HG03045 (cell line): ENCODE data around the gene PIK3C3.

Experiments used
- ATAC-seq: cut with Tn5 transposase; IDR thresholded peaks from one replicate; pipeline ENCODE4 v1.9.1; 2021; ENCODE audit warnings: mild to moderate bottlenecking, moderate library complexity; ENCODE audit not compliant: unreplicated experiment

PIK3C3 gene

DNA sequence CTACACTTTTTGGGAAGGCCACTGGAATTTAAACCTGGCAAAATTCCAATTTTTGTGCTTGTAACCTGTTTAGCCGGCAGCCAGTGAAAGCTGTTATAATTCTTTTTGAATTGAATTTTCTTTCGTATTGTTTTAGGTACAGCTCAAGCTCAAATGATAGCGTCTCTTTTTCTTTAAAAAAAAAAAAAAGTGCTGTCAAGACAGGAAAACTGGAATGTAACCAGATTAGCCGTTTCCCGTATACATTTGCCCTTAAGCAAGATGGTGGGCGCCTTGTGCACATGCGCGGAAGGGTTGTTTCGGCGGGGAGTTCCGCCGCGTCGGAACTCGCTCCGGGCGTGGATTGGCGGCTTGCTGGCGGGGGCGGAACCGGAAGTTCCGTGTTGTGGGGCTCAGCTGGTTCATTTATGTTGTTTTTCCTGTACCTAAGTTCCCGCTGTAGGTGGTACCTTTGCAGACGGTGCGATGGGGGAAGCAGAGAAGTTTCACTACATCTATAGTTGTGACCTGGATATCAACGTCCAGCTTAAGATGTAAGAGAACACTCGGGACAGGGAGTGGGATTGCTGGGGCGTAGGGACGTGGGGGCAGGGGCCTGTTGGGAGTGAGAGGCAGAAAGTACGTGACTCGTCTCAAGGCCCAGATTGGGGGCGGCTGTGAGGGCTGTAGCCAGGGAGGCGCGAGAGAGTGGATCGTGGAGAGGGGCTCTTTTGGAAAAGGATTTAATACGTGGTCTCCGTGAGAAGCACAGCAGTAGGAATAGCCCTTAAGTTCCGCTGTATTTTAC, at the start of gene PIK3C3:
PIK3C3 (plus strand) TSS at position 408 of the 787 bp plus-strand sequence; CDS start at position 466, 58 bp downstream.
- ATAC-seq, result peak; percentile 98

DNA sequence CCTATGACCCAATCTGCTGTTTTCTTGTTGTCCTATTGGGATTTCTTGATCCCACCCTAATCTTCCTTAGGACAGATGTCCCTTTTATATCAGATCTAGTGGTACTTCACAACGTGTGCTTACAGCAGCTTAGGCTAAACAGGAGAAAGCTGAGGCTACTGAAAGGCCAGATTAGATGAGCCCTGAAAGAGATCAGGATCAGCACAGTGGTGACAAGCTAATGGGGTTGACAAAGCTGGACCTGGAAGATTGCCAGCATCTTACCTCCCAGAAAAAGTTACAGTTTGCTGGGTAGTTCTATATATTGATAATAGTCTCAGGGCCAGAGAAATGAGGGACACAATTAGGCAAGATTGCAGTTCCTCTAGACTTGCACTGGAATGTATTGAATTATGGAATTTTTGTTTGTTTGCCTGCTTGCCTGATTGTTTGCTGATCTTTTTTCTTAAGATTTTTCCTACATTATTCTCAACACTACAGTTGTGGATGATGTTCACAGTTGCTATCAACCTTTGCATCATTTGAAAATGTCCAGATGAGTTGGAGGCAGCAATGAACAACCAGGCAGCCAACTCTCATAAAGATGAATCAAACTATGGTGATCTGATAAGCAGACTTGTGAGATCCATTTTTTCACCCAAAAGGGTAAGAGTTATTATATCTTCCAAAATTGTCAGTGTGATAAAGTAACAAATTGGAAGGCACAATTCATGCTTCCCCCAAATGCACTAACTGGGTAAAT, 49.1 kb upstream of the PIK3C3 start:
- no peak for ATAC-seq

DNA sequence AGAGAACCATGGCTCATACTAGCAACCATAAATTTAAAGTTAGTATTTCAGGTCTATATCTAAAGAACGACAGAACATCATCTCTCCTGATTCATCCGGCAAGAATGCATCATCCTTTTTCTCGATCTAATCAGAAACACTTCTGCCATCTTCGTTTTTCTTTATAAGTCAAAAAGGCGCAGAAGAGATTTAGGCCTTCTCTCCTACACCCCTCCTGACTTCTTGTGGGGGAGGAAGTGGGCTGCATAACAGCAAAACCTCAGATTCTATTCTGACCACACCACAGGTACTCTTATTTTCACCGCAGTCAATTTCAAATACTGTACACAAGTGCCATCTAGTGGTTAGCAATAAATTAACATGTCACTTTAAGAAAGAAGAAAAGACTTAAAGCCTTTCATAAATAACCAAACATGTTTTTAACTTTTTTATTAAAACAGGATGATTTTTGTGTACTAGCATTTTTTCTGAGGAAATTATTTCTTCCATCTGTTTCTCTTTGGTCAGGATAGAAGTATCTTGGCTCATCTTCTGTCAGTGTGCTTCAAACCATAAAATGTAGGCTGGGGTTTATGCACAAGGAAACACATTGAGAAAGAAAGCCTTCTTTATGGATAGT, 48.4 kb upstream of the PIK3C3 start:
- peak; percentile 81 for ATAC-seq

DNA sequence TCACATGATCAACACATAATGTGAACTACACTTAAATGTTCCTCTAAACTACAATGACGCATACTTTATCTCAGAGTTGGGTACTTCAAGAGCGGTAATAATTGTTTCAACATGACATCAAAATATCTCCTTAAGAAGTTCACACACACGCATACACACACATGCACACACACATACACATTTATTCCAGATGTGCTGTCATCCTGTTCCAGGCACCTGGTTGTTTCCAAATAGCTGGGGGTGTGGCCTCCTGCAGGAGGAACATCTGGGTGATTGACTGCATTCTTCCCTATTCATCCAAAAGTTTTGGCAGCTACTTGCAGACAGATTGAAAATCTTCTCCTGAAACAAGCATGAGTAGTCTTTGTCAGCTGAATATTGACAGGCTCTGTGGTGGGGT, 37.9 kb upstream of the PIK3C3 start:
- ATAC-seq, result no peak

DNA sequence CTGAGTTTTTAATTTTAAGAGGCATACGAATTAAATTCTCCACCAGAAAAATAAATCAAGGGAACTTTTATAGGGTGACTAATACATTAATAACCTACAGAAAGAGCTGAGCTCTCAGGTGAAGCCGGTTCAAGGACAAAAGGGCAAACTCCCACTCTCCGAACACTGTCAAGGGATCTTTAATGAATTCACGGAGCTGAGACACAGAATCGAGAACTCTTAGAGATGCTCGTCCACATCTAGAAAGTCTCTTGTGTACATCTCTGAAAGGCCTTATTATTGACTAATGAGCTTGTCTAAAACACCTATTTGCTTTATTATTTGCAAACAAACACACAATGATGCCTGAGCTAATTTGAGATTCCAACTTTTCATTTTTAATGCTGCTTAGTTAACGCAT, 33.3 kb upstream of the PIK3C3 start:
- ATAC-seq, result no peak

DNA sequence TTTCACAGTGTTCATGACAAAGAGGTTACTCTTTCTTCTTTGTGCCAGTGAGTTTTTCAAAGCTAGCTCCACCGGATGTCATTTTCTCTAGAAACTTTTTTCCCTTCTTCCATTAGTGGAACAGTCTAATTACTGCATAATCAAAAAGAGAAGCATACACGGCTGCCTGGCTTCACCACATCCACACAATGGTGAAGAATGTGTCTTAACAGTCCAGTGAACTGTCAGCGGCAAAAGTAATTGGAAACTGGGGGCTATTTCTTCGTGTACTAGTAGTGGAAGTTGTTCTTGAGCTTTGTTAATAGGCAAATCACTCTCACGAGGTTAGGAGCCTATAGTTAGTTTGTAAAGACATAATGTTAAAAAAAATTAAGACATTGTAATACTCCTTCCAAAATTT, 32.9 kb upstream of the PIK3C3 start:
- ATAC-seq, result no peak

DNA sequence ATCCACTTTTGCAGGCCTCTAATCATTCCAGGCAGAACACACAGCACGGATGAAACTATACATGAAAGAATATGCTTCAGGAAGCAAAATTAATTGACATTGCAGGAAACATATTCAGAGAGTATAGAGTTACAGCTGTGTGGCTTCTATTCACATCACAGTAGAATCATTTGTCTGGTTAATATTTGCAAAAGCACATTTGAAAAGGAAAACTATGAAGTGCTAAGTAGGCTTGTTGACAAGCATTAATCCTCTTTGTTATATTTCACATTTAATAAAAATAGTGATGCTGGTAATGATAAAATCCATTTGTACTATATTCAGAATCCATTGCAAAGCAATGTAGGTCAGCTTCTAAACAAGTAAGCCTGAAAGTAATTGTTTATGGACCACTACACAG, 32.2 kb upstream of the PIK3C3 start:
- no peak for ATAC-seq

DNA sequence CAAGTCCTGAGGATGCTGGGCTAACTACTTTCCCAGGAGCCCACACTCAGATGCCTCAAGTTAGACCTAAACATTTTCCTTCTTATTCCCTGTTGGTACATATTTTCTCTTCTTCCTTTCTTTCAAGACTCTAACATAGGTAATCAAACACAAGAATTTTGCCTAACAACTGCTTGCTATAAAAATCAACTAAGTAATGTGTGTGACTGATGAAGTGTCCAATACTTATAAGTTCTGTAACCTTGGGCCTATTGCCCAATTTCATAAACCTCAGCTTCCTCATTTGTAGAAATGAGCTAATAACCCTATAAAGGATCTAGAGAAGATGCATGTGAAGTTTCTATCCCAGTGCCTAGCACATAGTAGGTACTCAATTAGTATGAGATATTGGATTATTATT, 31.6 kb upstream of the PIK3C3 start:
- no peak for ATAC-seq

DNA sequence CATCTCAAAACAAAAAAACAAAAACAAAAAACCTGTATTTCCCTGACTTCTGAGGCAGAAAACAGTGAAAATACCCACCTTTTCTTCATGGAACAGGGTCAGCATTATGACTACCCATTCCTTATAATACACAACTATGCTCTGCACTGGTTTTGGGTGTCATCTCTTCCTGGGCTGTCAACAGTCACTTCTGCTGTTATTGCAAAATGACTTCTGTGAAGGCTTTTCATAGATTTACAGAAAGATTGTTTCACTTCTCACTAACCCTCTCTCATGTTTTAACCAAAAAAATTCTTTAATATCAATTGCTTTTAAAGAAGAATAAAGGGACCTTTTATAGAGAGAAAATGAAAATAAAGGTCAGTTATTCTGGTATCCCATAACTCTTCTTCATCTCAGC, 26.5 kb upstream of the PIK3C3 start:
- no peak for ATAC-seq

DNA sequence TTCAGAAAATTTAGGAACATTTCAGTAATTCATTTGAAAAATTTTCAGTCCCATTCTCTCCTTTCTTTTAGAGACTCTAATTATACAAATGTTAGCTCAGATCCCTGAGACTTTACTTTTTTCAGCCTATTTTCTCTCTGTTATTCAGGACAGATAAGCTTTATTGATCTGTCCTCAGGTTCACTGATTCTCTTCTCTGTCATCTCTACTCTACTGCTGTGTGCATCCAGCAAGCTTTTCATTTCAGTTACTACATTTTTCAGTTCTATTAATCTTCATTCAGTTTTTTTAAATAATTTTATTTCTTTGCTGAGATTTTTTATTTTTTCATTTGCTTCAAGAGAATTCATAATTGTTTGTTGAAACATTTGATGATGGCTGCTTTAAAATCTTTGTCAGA, 22.1 kb upstream of the PIK3C3 start:
- ATAC-seq, result no peak

DNA sequence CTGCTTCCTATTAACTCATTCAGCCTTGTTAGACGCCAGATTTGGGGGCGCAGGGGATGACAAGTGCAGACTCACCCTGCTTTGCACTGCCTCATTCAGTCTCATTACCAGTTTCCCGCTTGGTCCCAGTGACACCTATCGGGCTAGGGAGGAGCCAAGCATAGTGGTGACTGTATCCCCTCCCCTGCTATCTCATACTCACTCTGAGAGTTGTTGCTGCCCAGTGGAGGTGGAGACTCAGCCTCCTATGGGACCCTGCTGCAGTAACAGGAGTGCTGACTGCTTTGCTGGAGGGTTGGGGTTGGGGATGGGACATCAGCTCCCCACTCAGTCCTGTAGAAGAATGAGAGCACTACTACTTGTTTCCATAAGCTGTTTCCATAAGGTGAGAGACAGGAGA, 21.3 kb upstream of the PIK3C3 start:
- ATAC-seq, result no peak

DNA sequence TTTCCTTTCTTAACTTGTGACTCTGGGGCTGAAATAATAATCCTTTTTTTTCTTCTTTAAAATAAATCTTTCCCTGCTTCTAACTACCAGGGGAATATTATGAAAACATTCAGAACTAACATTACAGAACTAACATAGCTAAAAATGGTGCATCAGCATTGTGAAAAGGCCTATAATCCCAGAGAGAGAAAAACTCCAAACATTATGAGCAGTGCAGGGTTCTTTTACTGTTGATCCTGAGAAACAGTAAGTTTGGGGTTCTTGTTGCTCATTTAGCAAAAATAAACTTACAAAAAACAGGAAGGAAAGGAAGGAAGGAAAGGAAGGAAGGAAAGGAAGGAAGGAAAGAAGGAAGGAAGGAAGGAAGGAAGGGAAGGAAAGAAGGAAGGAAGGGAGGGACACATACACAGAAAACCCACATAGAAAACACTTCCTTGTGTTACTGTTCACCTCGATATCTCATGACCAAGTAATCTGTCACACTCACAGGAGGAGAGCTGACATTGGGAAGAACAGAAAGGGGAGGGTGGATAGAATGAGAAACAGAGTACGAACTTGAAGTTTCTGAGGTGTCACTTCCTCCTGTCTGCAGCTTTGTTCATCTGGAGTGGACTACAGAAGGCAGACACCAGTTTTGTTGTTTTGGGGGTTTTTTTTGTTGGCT, 18.4 kb upstream of the PIK3C3 start:
- ATAC-seq, result no peak

DNA sequence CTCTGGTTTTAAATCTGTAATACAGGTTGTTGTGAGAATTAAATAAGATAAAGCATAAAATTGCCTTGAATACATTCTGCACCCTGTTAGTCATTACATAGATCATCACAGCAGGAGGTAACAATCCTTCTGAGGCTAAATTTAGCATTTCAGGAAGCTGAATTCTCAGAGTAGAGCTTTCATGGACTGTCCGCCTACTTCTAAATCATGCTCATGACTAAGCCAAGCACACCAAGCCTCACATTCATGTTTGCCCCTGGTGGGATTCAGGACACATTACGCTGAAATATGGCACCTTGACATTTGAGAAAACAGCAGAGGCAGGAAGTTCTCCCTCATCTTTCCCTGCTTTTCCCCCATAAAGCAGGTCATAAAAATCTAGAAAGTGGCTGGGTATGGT, 16.6 kb upstream of the PIK3C3 start:
- ATAC-seq, result no peak

DNA sequence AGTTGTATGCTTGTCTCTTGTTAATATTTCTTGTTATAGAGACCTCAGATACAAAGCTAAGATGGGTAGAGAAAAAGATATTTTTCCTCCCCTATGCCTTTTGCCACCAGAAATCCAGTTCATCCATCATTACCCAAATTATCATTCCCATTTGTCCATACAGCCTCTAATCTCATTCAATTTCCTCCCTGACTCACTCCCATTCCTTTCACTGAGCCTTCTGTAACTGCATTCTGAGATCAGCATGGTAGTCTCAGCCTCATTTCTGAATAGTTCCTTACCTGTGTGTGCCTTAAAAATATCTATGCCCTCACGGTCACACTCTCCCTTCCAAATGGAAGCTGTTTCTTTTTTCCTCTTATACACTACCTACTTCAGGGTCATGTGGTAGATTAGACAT, 15.7 kb upstream of the PIK3C3 start:
- ATAC-seq, result no peak

DNA sequence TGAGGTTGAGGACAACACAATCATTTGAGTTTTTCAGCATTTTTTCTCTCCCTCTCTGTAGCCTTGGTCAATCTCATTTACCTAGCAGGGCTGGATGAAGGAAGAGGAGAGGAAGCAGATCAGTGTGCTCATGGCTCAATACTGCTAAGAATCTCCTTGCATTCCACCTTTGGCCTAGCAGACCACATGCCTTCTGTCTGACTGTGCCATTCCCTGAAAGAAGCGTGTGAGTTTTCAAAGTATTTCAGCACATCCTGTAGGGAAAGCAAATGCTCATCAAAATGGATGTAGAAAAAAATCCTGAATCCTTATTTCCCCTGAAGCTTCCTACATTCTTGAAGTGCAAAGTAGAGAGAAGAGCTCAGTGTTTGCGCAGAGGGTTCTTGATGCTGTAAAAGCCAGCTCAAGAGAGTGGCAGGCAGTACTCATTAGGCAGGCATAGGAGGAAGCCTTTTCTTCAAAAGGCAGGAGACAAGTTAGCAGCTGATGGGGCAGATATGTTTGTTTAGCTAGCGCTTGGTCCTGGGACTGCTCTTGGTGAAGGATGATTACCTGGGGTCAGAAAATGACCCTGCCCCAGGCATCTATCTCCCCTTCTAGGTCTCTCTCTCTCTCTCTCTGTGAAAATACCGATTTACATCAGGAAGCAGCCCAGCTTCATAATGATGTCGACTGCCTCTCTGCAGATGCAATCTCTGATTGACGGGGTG, 14.4 kb upstream of the PIK3C3 start:
- ATAC-seq, result no peak

DNA sequence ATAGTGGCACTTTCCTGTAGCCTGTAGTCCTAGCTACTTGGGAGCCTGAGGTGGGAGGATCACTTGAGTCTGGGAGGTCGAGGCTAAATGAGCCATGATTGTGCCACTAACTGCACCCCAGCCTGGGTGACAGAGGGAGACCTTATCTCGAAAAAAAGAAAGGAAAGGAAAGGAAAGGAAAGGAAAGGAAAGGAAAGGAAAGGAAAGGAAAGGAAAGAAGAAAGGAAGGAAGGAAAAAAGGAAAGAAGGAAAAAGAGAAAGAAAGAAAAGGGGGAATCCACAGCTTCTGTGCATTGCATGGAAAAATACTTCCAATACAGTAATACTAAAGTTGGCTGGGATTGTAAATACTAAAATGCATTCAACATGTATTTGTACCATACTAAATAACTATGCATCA, 12.8 kb upstream of the PIK3C3 start:
- no peak for ATAC-seq

DNA sequence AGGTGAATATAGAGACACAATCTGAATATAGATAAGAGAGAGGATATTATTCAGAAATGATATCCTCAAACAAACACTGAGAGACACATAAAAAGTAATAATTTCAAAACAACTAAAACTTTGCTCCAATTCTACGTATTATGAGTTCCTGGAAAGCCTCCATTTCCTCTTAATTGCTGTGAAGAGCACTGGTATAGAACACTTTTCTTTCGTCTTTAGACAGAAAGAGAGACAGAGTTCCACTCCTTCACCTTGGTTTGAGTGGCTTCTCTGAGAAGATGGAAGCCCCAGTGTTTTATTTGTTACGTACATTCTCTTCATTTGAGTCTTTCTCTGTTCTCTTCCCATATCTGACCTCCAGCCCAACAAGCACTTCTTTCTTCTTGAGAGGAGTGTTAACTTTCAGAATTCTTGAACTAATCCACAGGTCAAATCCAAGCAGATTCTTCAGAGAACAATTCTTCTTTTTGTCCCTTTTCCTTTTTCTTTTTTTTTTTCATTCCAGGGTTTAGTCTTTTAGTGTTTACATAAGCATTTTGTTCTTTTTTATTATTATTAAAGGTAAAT, 6.4 kb upstream of the PIK3C3 start:
- no peak for ATAC-seq

DNA sequence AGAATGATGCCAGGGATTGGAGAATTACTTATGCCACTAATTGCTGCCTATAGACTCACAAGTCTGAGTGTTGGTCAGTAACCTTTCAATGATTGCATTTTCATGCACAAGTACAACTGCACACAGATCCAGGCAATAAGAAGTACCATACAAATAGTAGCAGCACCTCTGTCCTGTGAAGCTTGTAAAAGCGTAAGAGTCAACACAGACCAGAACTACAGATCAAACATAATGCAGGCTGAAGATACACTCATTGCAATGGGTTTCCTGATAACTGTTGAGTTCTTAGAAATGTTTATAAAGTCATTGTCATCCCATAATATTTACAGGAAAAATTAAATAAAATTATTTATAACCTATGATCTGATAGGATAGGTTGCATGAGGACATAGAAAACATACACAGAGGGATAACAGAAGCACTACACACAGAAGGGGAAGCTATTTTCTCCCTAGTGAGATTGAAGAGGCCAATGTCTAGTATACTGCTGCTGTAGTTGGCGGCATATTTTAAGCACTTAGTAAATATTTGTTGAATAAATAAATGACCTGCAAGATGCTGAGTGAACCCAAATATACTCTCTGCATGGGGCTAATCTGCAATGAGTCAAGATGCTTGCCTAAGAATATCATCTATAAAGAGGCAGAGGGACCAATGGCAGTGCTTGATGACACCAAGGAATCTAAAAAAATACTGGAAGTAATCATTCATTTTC, 5.7 kb upstream of the PIK3C3 start:
- ATAC-seq, result no peak

DNA sequence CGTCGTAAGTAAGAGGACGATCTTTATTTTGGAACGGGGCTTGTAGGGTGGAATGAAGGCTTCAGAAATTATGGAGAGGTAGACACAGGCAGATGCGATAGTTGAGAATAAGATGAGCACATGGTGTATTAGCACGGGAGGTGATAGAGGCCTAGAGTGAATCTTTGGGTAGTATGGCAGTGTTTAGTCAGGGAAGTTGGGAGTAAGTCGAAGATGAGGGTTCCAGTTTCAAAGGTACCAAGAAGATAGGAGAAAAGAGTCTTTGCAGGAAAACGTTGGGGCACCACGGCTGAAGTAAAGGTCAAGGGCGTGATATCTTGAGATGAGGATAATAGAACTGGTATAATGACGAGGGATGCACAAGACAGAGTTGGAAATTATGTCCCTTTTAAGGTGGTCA, 654 bp downstream of the PIK3C3 start:
- no peak for ATAC-seq

DNA sequence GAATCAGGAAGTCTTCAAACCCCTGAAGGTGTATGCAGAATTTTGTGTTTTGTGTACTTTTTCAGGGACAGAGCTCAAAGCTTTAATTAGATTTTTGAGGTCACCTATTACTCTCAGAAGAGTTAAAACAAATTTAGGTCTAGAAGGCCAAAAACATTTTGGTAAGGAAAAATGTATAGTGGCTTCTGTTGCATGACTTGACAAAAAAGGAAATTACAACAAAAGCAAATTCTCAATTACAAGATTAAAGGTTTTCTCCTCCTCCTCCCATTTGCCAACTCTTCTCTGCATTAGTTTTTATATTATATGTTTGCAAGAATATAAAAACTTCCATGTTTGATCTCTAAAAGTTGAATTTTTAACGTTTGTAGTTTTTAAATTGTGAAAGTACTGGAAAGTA, 4.0 kb downstream of the PIK3C3 start:
- no peak for ATAC-seq
